ENCODE data around the gene PFN4.

PFN4 gene

GRCh38 chr2:24123195-24123921, at the start of gene PFN4, which contains the start of gene FAM228B:
Gene PFN4, minus strand, starts transcription at chr2:24123334. Its CDS starts 799 bp downstream, at chr2:24122535.
Gene FAM228B, plus strand, starts transcription at chr2:24123469. Its CDS starts 893 bp downstream, at chr2:24124362.
- Histone ChIP-seq H3K9me3 (ENCODE audit: control insufficient read depth in 2 of 2, low read length in 2 of 2) (no peaks in the 10 kb centered on the region), H3K36me3 (ENCODE audit: control insufficient read depth in 2 of 2, insufficient read depth in 2 of 2, low read length in 2 of 2) (no peaks in the 10 kb centered on the region), H3K27me3 (ENCODE audit: control insufficient read depth in 2 of 2, insufficient read depth in 2 of 2, low read length in 2 of 2) (no peaks in the 10 kb centered on the region), H3K4me3 (ENCODE audit: low read length in 2 of 2) (peak within 1 kb of the TSS; percentile 89 to 90), H3K27ac (ENCODE audit: low read depth in 2 of 2, low read length in 2 of 2) (peak within 1 kb of the TSS; percentile 77 to 86), H3K9ac (ENCODE audit: low read depth in 1 of 2, low read length in 2 of 2) (peak within 1 kb of the TSS; percentile 88 to 95), H3K4me1 (ENCODE audit: control insufficient read depth in 2 of 2, insufficient read depth in 2 of 2, low read length in 2 of 2) (peaks cover 3 to 4% of the 10 kb centered on the region in 2 donors)

- Histone ChIP-seq H3K4me1 (ENCODE audit: control insufficient read depth in 2 of 2, insufficient read depth in 2 of 2, low read length in 2 of 2) (no peaks in the 10 kb centered on the region), H3K4me3 (ENCODE audit: low read length in 2 of 2) (no peak overlapping the region), H3K9me3 (ENCODE audit: control insufficient read depth in 2 of 2, low read length in 2 of 2) (no peaks in the 10 kb centered on the region), H3K27me3 (ENCODE audit: control insufficient read depth in 2 of 2, insufficient read depth in 2 of 2, low read length in 2 of 2) (no peaks in the 10 kb centered on the region), H3K9ac (ENCODE audit: low read depth in 1 of 2, low read length in 2 of 2) (no peak overlapping the region), H3K36me3 (ENCODE audit: control insufficient read depth in 2 of 2, insufficient read depth in 2 of 2, low read length in 2 of 2) (no peaks in the 10 kb centered on the region), H3K27ac (ENCODE audit: low read depth in 2 of 2, low read length in 2 of 2) (no peak overlapping the region)
Measured at GRCh38 chr2:24169023-24169422, 45.9 kb upstream of the PFN4 start.

- Histone ChIP-seq H3K4me3 (ENCODE audit: low read length in 2 of 2) (no peak overlapping the region), H3K4me1 (ENCODE audit: control insufficient read depth in 2 of 2, insufficient read depth in 2 of 2, low read length in 2 of 2) (no peaks in the 10 kb centered on the region), H3K27ac (ENCODE audit: low read depth in 2 of 2, low read length in 2 of 2) (no peak overlapping the region), H3K9ac (ENCODE audit: low read depth in 1 of 2, low read length in 2 of 2) (no peak overlapping the region), H3K9me3 (ENCODE audit: control insufficient read depth in 2 of 2, low read length in 2 of 2) (no peaks in the 10 kb centered on the region), H3K27me3 (ENCODE audit: control insufficient read depth in 2 of 2, insufficient read depth in 2 of 2, low read length in 2 of 2) (no peaks in the 10 kb centered on the region), H3K36me3 (ENCODE audit: control insufficient read depth in 2 of 2, insufficient read depth in 2 of 2, low read length in 2 of 2) (peaks cover 0 to 2% of the 10 kb centered on the region in 2 donors)
Measured at GRCh38 chr2:24164416-24164973, 41.4 kb upstream of the PFN4 start.

- no peak overlapping the region for H3K27ac ChIP-seq (ENCODE audit: low read depth in 2 of 2, low read length in 2 of 2)
- H3K27me3 ChIP-seq (ENCODE audit: control insufficient read depth in 2 of 2, insufficient read depth in 2 of 2, low read length in 2 of 2): no peaks in the 10 kb centered on the region
- no peaks in the 10 kb centered on the region for H3K4me1 ChIP-seq (ENCODE audit: control insufficient read depth in 2 of 2, insufficient read depth in 2 of 2, low read length in 2 of 2)
- H3K9ac ChIP-seq (ENCODE audit: low read depth in 1 of 2, low read length in 2 of 2): no peak overlapping the region
- H3K9me3 ChIP-seq (ENCODE audit: control insufficient read depth in 2 of 2, low read length in 2 of 2): no peaks in the 10 kb centered on the region
- peaks cover 0 to 2% of the 10 kb centered on the region in 2 donors for H3K36me3 ChIP-seq (ENCODE audit: control insufficient read depth in 2 of 2, insufficient read depth in 2 of 2, low read length in 2 of 2)
- no peak overlapping the region for H3K4me3 ChIP-seq (ENCODE audit: low read length in 2 of 2)
Measured at GRCh38 chr2:24163601-24164000, 40.5 kb upstream of the PFN4 start.

GRCh38 chr2:24163186-24163585, 40.1 kb upstream of the PFN4 start:
- Histone ChIP-seq H3K27ac (ENCODE audit: low read depth in 2 of 2, low read length in 2 of 2) (no peak overlapping the region), H3K27me3 (ENCODE audit: control insufficient read depth in 2 of 2, insufficient read depth in 2 of 2, low read length in 2 of 2) (no peaks in the 10 kb centered on the region), H3K9ac (ENCODE audit: low read depth in 1 of 2, low read length in 2 of 2) (no peak overlapping the region), H3K4me3 (ENCODE audit: low read length in 2 of 2) (no peak overlapping the region), H3K9me3 (ENCODE audit: control insufficient read depth in 2 of 2, low read length in 2 of 2) (no peaks in the 10 kb centered on the region), H3K4me1 (ENCODE audit: control insufficient read depth in 2 of 2, insufficient read depth in 2 of 2, low read length in 2 of 2) (no peaks in the 10 kb centered on the region), H3K36me3 (ENCODE audit: control insufficient read depth in 2 of 2, insufficient read depth in 2 of 2, low read length in 2 of 2) (peaks cover 0 to 2% of the 10 kb centered on the region in 2 donors)

- H3K27ac ChIP-seq (ENCODE audit: low read depth in 2 of 2, low read length in 2 of 2): no peak overlapping the region
- H3K36me3 ChIP-seq (ENCODE audit: control insufficient read depth in 2 of 2, insufficient read depth in 2 of 2, low read length in 2 of 2): peaks cover 0 to 2% of the 10 kb centered on the region in 2 donors
- no peaks in the 10 kb centered on the region for H3K27me3 ChIP-seq (ENCODE audit: control insufficient read depth in 2 of 2, insufficient read depth in 2 of 2, low read length in 2 of 2)
Measured at GRCh38 chr2:24162494-24162893, 39.4 kb upstream of the PFN4 start.

GRCh38 chr2:24160761-24161160, 37.6 kb upstream of the PFN4 start:
- H3K9ac ChIP-seq (ENCODE audit: low read depth in 1 of 2, low read length in 2 of 2): no peak overlapping the region
- no peak overlapping the region for H3K27ac ChIP-seq (ENCODE audit: low read depth in 2 of 2, low read length in 2 of 2)
- H3K4me1 ChIP-seq (ENCODE audit: control insufficient read depth in 2 of 2, insufficient read depth in 2 of 2, low read length in 2 of 2): no peaks in the 10 kb centered on the region
- H3K27me3 ChIP-seq (ENCODE audit: control insufficient read depth in 2 of 2, insufficient read depth in 2 of 2, low read length in 2 of 2): no peaks in the 10 kb centered on the region
- no peak overlapping the region for H3K4me3 ChIP-seq (ENCODE audit: low read length in 2 of 2)
- peaks cover 0 to 2% of the 10 kb centered on the region in 2 donors for H3K36me3 ChIP-seq (ENCODE audit: control insufficient read depth in 2 of 2, insufficient read depth in 2 of 2, low read length in 2 of 2)
- no peaks in the 10 kb centered on the region for H3K9me3 ChIP-seq (ENCODE audit: control insufficient read depth in 2 of 2, low read length in 2 of 2)

More at GRCh38 chr2:24162494-24162893, 39.4 kb upstream of the PFN4 start:
- no peaks in the 10 kb centered on the region for H3K4me1 ChIP-seq (ENCODE audit: control insufficient read depth in 2 of 2, insufficient read depth in 2 of 2, low read length in 2 of 2)
- no peak overlapping the region for H3K9ac ChIP-seq (ENCODE audit: low read depth in 1 of 2, low read length in 2 of 2)
- H3K4me3 ChIP-seq (ENCODE audit: low read length in 2 of 2): no peak overlapping the region
- H3K9me3 ChIP-seq (ENCODE audit: control insufficient read depth in 2 of 2, low read length in 2 of 2): no peaks in the 10 kb centered on the region

GRCh38 chr2:24159708-24160107, 36.6 kb upstream of the PFN4 start:
- Histone ChIP-seq H3K27ac (ENCODE audit: low read depth in 2 of 2, low read length in 2 of 2) (no peak overlapping the region), H3K36me3 (ENCODE audit: control insufficient read depth in 2 of 2, insufficient read depth in 2 of 2, low read length in 2 of 2) (peaks cover 0 to 2% of the 10 kb centered on the region in 2 donors), H3K9me3 (ENCODE audit: control insufficient read depth in 2 of 2, low read length in 2 of 2) (no peaks in the 10 kb centered on the region), H3K9ac (ENCODE audit: low read depth in 1 of 2, low read length in 2 of 2) (no peak overlapping the region), H3K4me3 (ENCODE audit: low read length in 2 of 2) (no peak overlapping the region), H3K27me3 (ENCODE audit: control insufficient read depth in 2 of 2, insufficient read depth in 2 of 2, low read length in 2 of 2) (no peaks in the 10 kb centered on the region), H3K4me1 (ENCODE audit: control insufficient read depth in 2 of 2, insufficient read depth in 2 of 2, low read length in 2 of 2) (no peaks in the 10 kb centered on the region)

- no peak overlapping the region for H3K27ac ChIP-seq (ENCODE audit: low read depth in 2 of 2, low read length in 2 of 2)
- H3K4me3 ChIP-seq (ENCODE audit: low read length in 2 of 2): no peak overlapping the region
- H3K9ac ChIP-seq (ENCODE audit: low read depth in 1 of 2, low read length in 2 of 2): no peak overlapping the region
- peaks cover 0 to 4% of the 10 kb centered on the region in 2 donors for H3K36me3 ChIP-seq (ENCODE audit: control insufficient read depth in 2 of 2, insufficient read depth in 2 of 2, low read length in 2 of 2)
- H3K27me3 ChIP-seq (ENCODE audit: control insufficient read depth in 2 of 2, insufficient read depth in 2 of 2, low read length in 2 of 2): no peaks in the 10 kb centered on the region
- no peaks in the 10 kb centered on the region for H3K9me3 ChIP-seq (ENCODE audit: control insufficient read depth in 2 of 2, low read length in 2 of 2)
- H3K4me1 ChIP-seq (ENCODE audit: control insufficient read depth in 2 of 2, insufficient read depth in 2 of 2, low read length in 2 of 2): no peaks in the 10 kb centered on the region
Measured at GRCh38 chr2:24158131-24158530, 35.0 kb upstream of the PFN4 start.

GRCh38 chr2:24153478-24153877, 30.3 kb upstream of the PFN4 start:
- H3K4me3 ChIP-seq (ENCODE audit: low read length in 2 of 2): no peak overlapping the region

More at GRCh38 chr2:24153478-24153877, 30.3 kb upstream of the PFN4 start:
- Histone ChIP-seq H3K4me1 (ENCODE audit: control insufficient read depth in 2 of 2, insufficient read depth in 2 of 2, low read length in 2 of 2) (no peaks in the 10 kb centered on the region), H3K27me3 (ENCODE audit: control insufficient read depth in 2 of 2, insufficient read depth in 2 of 2, low read length in 2 of 2) (no peaks in the 10 kb centered on the region), H3K9me3 (ENCODE audit: control insufficient read depth in 2 of 2, low read length in 2 of 2) (no peaks in the 10 kb centered on the region), H3K36me3 (ENCODE audit: control insufficient read depth in 2 of 2, insufficient read depth in 2 of 2, low read length in 2 of 2) (peaks cover 0 to 2% of the 10 kb centered on the region in 2 donors), H3K27ac (ENCODE audit: low read depth in 2 of 2, low read length in 2 of 2) (no peak overlapping the region), H3K9ac (ENCODE audit: low read depth in 1 of 2, low read length in 2 of 2) (no peak overlapping the region)

Measured in mucosa of rectum (tissue), 2 donors.